GM19239 (cell line): ENCODE measurements around the gene ATP9A.
"Not testable (repeated sequence)": the region's sequence is repeated elsewhere in the genome, so short reads cannot be mapped to it uniquely, and the experiment has no call there.

Experiments
- DNase-seq: peaks from one replicate; pipeline ENCODE4 v3.0.0; 2011; ENCODE audit warnings: low spot score; ENCODE audit not compliant: insufficient read length
- FAIRE-seq: peaks from 2 replicates; lab custom pipeline; 2011; peaks lifted over from hg19 to GRCh38; lab: Jason Lieb, UNC

ATP9A gene

DNA sequence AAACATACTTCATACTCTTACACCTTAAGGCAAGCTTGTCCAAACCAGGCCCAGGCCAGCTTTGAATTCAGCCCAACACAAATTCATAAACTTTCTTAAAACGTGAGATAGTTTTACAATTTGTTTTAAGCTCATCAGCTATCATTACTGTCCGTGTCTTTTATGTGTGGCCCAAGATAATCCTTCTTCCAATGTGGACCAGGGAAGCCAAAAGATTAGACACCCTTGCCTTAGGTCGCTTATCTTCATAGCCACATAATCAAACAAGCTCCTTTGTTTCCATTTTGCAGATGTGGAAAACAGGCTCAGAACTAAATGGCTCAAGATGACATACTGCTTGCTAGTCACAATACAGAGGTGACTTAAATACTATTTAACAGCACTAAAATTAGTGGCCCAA is 28.1 kb upstream of the ATP9A start:
- no peak for FAIRE-seq
- DNase-seq: no peak

DNA sequence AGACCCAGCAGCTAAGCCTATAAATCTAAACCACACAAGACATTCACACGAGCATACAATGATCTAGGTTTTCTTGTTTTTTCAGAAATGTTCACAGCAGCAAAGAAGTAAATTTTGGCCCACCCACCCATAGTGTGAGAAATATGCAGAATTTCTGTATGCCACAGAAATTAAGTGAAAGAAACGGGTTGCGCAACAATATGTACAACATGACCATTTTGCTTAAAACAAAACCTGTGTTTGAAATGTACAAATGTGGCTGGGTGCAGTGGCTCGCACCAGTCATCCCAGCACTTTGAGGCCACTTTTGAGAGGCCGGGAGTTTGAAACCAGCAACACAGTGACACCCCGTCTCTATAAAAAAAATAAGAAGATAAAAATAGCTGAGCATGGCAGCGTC is 24.8 kb upstream of the ATP9A start:
- no peak for DNase-seq
- FAIRE-seq: no peak

DNA sequence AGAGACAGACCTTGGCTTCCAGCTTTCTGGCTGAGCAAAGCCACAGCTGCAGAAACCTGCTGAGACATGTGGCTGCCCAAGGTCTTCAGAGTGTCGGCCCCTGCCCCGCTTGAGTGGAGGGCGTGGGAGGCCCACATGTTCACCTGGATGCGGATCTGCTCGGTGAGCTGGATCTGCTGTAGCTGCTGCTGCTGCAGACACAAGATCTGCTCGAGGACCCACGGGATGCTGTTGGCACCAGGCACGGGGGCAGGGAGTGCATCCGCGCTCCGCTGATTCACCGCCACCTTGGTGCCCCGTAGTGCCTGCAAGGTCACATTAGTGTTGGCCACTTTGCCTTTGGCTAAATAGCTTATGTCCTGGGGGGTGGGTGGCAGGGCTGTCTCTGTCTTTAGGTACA is 23.4 kb upstream of the ATP9A start:
- no peak for DNase-seq
- FAIRE-seq: no peak

DNA sequence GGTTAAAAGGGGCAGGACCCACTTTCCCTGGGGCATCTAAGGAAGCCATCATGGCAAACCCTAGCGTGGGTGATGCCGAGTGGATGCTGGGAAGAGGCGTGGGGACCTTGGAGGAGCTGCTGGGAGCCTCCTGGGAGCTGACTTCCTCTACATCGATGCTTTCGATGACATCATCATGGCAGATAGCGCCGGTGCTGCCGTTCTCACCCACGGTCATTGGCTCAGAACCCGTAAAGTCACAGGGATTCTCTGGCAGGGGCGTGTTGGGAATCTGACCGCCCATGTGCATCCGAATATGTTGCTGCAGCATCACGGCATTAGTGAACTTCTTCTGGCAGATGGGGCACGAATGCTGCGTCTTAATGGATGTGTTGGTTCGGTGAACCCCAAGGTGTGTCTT is 22.1 kb upstream of the ATP9A start:
- DNase-seq: no peak
- FAIRE-seq: no peak

GRCh38 chr20:51789434-51789833 is 21.2 kb upstream of the ATP9A start:
- FAIRE-seq (no peak), DNase-seq (no peak)

DNA sequence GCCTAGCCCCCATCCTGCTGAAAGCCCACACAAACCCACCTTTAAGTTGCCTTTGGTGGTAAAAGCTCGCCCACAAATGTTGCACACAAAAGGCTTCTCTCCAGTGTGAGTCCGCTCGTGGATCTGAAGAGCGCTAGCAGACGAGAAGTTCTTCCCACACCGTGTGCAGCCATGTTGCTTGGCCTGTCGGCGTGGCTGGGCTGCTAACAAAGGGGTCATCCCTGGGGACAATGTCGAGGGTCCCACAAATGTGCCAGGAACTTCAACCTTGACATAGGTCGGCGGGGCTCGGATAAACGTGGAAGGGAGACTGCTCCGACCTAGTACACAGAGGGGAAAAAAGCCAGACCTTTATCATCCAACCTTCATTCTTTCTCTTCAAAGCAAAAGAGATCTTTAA is 20.6 kb upstream of the ATP9A start:
- no peak for FAIRE-seq

DNA sequence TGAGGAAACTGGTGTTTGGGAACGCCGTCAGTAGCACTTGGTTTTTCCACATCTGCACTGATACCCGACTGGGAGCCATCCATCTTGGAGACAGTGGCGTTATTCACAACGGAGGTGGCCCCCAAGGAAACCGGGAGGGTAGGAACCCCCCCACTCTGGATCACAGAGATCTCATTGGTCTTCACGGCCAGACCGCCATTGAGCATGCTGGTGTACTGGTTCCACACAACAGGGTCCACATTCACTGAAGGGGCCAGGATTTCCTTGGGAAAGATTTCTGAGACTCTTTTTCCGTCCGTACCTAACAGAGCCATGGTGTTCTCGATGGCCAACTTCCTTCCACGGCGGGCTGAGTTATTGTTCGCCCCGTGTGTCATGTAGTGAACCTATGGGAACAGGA is 16.1 kb upstream of the ATP9A start:
- no peak for DNase-seq
- FAIRE-seq: no peak

More for the DNA sequence above, 20.6 kb upstream of the ATP9A start:
- no peak for DNase-seq

GRCh38 chr20:51778229-51778759 is 10.1 kb upstream of the ATP9A start:
- not testable (repeated sequence) for DNase-seq, FAIRE-seq

DNA sequence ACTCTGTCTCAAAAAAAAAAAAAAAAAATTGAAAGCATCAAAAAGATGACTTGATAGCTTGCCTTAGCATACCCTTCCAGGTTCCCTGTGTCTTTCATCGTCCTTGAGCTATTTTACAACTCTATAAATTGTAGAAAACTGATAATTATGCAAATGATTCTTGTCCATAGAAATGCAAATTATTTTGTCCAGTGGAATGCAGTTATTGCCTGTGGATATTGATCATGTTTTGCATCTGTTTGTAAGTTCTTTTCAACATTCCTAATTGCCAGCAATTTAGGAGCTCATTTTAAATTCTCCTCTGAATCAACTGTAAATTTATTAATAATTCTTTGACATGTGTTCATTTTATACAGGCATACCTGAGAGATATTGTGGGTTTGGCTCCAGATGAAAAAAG is 7.1 kb upstream of the ATP9A start:
- FAIRE-seq: no peak
- DNase-seq: no peak

- no peak for DNase-seq
- FAIRE-seq: no peak
Measured at GRCh38 chr20:51772236-51772635, 4.0 kb upstream of the ATP9A start.

DNA sequence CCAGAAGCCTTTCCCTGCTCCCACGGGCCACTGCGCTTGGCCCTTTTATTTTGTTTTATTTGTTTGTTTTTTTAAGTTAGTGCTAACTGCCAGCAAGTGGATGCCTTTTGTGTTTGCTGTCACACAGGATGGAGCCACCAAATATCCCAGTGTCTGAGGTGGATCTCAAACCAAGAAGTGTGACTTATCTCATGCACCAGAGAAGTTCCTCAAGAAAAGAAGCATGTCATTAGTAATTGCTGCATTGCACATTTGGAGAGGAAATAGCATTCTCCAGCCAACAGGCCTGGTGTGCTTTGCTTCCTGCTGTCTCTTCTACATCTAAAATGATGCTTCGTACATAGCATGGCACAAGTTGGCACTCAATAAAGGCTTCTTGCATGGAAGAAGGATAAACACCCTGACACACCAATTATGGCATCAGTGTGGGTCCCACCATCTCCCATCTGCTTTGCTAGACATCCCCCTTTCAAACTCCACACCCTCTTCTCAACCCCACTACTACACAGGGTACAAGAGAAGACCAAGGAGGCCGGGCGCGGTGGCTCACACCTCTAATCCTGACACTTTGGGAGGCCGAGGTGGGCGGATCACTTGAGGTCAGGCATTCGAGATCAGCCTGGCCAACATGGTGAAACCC is 1.9 kb upstream of the ATP9A start:
- no peak for FAIRE-seq
- no peak for DNase-seq

DNA sequence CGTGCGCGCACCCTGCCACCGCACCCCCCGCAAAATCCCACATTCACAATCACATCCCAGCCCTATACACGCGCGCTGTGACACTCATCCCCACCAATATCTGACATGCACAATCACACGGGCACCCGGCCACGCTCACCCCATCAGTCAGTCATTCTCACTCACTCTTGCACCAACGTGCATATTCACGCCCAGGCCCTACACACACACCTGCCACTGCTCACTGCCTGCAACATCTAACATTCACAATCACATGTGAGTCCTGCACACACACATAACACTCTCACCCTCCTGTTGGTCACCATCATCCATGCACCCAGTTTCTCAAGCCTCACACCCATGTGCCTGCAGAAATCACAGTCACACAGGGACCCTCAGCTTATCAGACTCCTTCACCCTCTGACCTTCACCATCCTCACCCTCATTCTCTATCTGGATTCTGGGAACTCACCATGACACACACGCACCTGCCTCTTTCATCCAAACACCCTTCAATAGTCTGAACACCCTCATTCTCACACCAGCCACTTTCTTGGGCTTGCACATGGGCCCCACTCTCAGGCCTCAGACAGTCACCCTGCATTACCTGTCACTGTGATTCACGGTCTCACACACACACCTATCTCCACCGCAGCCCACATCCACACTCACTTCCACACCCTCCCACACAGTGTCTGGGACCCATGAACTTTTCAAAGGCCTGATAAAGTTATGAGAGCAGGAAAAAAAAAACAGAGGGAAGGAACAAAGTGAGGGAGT is 748 bp upstream of the ATP9A start:
- FAIRE-seq: no peak
- no peak for DNase-seq

DNA sequence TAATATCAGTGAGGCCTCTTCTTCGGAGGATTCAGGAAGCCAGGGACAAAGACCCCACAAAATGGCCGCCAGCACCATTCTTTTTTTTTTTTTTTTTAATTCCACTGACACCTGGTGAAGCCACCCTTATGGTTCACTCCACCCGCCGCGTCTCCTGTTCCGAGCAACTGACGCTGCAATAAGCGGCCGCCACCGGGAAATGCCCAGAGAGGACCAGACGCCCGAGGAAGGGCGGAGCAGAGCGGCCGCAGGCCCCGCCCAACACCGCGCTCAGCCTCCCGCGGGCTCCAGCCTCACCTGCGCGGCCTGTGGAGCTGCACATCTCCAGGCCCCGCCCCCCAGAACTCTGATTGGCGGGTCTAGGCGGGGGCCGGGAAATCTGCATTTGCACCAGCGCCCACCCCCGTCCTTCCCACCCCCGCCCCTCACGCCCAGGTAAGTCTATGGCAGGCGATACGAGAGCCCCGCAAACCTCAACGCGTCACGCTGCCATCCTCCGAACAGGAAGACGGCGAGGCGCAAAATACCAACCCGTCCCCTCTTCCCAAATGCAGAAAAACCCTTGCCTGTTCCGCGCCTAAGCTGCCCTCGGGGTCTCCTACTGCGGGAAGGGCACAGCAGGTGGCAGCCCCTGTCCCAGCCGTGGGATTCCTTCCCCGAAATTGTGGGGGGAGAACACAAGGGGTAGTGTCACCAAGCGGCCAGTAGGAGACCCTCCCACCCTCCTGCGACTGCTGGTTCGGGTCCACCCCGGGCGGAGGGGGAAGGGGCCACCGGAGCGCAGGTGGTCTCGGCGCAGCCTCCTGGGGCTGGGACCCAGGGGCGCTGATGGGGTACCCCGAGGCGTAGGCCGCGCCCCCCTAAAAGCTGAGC is 960 bp downstream of the ATP9A start:
- peak; percentile 41 for DNase-seq

DNA sequence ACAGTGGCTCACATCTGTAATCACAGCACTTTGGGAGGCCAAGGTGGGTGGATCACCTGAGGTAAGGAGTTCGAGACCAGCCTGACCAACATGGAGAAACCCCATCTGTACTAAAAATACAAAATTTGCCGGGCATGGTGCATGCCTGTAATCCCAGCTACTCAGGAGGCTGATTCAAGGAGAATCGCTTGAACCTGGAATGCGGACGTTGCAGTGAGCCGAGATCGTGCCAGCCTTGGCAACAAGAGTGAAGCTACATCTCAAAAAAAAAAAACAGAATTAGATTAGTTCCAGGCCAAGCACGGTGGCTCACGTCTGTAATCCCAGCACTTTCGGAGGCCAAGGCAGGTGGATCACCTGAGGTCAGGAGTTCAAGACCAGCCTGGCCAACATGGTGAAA is 2.8 kb downstream of the ATP9A start:
- FAIRE-seq, DNase-seq: not testable (repeated sequence)

More for the DNA sequence above, 960 bp downstream of the ATP9A start:
- no peak for FAIRE-seq

DNA sequence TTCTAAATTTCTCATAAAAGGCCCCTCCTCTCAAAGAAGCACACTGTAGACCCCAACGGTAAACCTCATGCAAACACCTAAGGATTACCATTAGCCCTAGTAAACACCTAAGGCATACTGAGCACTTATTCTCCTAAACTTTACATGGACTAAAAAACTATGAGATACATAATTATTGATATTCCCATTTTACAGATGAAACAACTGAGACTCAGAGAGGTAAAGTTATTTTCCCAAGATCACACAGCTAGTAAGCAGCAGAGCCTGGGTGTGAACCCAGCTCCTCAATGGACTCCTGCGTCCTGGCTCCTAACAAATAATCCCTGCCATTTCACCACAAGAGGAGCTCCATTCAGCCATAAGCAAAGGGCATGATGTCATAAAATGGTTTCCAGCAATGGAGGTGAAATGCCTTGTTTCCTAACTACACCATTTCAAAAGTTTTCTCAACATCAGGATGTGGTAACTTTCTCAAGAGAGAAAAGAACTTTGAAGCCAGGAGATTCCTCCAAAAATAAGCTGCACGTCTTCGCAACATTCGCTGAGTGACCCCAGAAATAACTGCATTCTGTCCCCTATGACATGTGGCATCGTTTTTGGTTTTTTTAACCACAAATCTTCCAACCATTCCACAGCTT is 4.1 kb downstream of the ATP9A start:
- no peak for DNase-seq
- FAIRE-seq: no peak

DNA sequence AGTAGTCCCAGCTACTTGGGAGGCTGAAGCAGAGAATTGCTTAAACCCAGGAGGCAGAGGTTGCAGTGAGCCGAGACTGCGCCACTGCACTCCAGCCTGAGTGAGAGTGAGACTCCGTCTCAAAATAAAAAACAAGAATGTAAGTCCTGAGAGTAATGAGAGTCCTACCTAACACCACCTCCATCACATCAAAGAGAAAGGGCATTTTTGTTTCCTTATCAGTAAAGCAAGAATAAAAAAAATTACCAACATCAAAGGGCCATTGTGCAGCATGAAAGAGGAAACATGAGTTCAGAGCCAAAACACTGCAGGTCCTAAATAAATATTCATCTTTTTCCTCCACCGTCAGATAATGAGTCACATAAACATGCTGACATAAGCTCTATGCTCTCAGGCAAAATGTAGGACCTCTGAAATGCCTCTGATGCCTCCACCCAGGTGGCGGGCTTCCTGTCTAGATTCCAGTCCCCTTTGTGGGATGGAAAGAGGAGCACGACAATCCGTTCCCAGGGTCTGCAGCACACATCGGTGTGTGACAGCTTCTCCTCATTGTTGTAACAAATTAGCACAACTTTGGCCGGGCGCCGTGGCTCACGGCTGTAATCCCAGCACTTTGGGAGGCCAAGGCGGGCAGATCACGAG is 7.2 kb downstream of the ATP9A start:
- FAIRE-seq: no peak

DNA sequence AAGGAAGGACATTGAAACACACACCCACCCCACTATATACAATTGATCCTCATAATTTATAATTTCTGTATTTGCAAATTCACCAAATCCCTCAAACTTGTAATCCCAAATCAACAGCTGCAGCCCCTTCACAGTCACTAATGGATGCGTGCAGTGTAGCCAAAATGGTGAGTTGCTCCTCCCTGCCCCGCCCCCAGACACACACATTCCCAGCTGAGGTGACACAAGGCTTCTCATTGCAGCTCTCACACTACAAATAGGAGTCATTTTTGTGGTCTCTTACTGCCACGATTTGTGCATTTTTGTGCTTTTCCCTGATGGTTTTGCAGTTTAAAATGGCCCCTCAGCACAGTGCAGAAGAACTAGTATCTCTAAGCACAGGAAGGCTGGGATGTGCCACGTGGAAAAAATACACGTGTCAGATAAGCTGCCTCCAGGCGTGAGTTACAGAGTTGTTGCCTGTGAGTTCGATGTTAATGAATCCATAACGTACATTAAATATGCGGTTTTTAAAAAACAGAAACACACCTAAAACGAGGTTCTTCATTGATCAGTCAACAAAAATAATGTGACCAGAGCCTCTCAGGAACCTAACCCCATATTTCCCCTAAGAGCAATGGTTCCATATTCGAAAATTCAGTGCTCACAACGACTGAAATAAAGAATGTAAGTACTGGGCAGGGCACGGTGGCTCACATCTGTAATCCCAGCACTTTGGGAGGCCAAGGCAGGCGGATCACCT is 8.2 kb downstream of the ATP9A start:
- FAIRE-seq: no peak
- DNase-seq: no peak

More for the DNA sequence above, 7.2 kb downstream of the ATP9A start:
- no peak for DNase-seq

DNA sequence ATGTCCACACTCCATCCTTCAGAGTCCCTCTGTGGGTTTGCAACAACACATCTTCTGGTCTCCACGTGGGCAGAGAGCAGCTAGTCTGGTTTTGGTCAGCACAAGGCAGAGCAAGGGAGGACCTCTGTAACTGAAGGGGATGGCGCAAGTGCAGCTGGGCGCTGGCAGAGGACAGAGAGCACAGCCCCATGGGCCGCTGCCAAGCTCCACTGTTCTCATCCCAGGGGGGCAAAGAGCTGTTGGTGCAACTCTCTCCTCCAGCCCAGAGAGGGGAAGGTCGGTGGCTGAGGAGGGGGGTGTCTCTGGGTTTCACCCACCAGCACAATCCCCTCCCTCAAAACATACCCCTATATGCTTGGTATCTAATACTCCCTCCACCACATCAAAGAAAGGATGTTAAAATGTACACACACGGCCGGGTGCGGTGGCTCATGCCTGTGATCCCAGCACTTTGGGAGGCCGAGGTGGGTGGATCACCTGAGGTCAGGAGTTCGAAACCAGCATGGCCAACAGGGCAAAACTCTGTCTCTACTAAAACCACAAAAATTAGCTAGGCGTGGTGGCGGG is 9.1 kb downstream of the ATP9A start:
- DNase-seq: no peak
- no peak for FAIRE-seq

GRCh38 chr20:51757226-51757625 is 11.0 kb downstream of the ATP9A start:
- DNase-seq (no peak), FAIRE-seq (no peak)
